ENCODE results near the gene SERINC4. TPM values are rescaled to one million over a fixed set of nuclear protein-coding genes. Genes with fewer than 3 reads are reported as not detected.

The SERINC4 gene
- total and polyA plus RNA-seq, 9 of the 15 experiments (the other 6 are each of a cell fraction or from before 2014, with no cell fraction given) = 0.14 to 0.86 (median 0.18) TPM; not detected in 2

DNA sequence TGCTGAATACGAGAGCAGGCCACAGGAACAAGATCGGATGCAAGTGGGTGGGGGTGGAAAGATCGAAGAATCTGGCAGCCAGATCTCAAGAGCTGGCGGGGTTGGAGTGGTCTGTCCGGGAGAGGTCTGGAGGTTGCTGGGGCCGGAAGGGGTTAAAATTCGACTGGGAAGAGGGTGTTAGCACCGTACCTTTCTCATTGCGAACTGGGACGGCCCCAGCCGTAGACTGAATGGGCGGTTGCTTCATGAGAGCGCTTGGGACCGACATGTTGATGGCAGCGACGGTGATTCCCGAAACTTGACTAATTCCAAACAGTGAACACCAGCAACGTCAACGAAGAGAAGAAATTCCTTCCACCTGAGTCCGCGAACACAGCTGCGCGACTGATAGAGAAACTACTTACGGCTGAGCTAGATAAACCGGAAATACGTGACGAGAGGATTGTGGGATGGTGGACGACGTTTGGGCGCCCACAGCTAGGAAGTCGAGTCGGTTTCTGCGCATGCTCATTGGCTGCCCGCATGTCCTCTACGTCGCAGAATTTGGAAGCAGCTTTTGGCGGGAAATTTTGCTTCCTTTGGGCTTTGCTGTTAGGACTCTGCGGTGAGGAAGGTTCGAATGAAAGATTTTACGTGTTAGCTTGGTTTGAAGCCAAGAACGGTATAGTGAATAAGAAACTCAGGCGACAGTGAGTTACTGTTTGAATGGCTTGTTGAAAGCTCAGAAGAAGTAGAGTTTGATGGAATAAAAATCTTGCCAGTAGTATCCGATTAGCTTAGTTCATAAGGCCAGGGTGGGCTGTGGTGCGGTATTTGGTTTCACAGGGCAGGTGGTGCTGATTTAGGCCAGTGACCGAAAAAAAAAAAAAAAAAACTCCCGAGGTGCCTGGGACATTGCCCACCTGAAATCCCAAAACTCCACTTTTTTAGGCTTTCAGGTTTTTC, 24.6 kb upstream of the SERINC4 start, which contains the start of gene MFAP1 (continued):
- TF ChIP-seq, protein P1, sequence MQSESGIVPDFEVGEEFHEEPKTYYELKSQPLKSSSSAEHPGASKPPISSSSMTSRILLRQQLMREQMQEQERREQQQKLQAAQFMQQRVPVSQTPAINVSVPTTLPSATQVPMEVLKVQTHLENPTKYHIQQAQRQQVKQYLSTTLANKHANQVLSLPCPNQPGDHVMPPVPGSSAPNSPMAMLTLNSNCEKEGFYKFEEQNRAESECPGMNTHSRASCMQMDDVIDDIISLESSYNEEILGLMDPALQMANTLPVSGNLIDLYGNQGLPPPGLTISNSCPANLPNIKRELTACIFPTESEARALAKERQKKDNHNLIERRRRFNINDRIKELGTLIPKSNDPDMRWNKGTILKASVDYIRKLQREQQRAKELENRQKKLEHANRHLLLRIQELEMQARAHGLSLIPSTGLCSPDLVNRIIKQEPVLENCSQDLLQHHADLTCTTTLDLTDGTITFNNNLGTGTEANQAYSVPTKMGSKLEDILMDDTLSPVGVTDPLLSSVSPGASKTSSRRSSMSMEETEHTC (IDR thresholded peaks at IDR 0.05) = no peak
- TF ChIP-seq EZH2 (IDR thresholded peaks at IDR 0.05; ENCODE audit: borderline replicate concordance, low read depth, low read length) = no peak
- TF ChIP-seq PHF8 (IDR thresholded peaks at IDR 0.05; ENCODE audit: borderline replicate concordance, low read length) = peak; percentile 78; the same call in 1 of the 2 replicates
- TF ChIP-seq ZNF561 (CRISPR knock-in tag; conservative IDR thresholded peaks at IDR 0.05) = no peak
- no peak for TF ChIP-seq ZNF445 (CRISPR knock-in tag; IDR thresholded peaks at IDR 0.05; ENCODE audit: low read depth)
- no peak for TF ChIP-seq MCM5 (IDR thresholded peaks at IDR 0.05; ENCODE audit: low read depth)
- TF ChIP-seq HNRNPUL1 (IDR thresholded peaks at IDR 0.05; ENCODE audit: low read length) = no peak
- no peak for TF ChIP-seq JUNB (CRISPR knock-in tag; conservative IDR thresholded peaks at IDR 0.05)
- peak; percentile 74; the same call in 1 of the 2 replicates for TF ChIP-seq MTA3 (IDR thresholded peaks at IDR 0.05; ENCODE audit: borderline replicate concordance)
- peak; percentile 45; the same call in 1 of the 2 replicates for TF ChIP-seq XRCC5 (IDR thresholded peaks at IDR 0.05; ENCODE audit: low read depth, low read length)
- TF ChIP-seq L3MBTL2 (IDR thresholded peaks at IDR 0.05) = peak; percentile 100
- TF ChIP-seq KAT7 (CRISPR knock-in tag; IDR thresholded peaks at IDR 0.05; ENCODE audit: borderline replicate concordance) = peak; percentile 77; the same call in 1 of the 2 replicates
- peak; percentile 8 to 96; a peak in 1 of 4 replicates for TF ChIP-seq SIN3A (IDR thresholded peaks at IDR 0.05; ENCODE audit: borderline replicate concordance in 2 of 2, control insufficient read depth in 1 of 2, low read depth in 2 of 2, low read length in 2 of 2)
- no peak for TF ChIP-seq TSC22D4 (tag; IDR thresholded peaks at IDR 0.05)
- TF ChIP-seq, protein P2, sequence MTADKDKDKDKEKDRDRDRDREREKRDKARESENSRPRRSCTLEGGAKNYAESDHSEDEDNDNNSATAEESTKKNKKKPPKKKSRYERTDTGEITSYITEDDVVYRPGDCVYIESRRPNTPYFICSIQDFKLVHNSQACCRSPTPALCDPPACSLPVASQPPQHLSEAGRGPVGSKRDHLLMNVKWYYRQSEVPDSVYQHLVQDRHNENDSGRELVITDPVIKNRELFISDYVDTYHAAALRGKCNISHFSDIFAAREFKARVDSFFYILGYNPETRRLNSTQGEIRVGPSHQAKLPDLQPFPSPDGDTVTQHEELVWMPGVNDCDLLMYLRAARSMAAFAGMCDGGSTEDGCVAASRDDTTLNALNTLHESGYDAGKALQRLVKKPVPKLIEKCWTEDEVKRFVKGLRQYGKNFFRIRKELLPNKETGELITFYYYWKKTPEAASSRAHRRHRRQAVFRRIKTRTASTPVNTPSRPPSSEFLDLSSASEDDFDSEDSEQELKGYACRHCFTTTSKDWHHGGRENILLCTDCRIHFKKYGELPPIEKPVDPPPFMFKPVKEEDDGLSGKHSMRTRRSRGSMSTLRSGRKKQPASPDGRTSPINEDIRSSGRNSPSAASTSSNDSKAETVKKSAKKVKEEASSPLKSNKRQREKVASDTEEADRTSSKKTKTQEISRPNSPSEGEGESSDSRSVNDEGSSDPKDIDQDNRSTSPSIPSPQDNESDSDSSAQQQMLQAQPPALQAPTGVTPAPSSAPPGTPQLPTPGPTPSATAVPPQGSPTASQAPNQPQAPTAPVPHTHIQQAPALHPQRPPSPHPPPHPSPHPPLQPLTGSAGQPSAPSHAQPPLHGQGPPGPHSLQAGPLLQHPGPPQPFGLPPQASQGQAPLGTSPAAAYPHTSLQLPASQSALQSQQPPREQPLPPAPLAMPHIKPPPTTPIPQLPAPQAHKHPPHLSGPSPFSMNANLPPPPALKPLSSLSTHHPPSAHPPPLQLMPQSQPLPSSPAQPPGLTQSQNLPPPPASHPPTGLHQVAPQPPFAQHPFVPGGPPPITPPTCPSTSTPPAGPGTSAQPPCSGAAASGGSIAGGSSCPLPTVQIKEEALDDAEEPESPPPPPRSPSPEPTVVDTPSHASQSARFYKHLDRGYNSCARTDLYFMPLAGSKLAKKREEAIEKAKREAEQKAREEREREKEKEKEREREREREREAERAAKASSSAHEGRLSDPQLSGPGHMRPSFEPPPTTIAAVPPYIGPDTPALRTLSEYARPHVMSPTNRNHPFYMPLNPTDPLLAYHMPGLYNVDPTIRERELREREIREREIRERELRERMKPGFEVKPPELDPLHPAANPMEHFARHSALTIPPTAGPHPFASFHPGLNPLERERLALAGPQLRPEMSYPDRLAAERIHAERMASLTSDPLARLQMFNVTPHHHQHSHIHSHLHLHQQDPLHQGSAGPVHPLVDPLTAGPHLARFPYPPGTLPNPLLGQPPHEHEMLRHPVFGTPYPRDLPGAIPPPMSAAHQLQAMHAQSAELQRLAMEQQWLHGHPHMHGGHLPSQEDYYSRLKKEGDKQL (CRISPR knock-in tag; IDR thresholded peaks at IDR 0.05; ENCODE audit: borderline replicate concordance) = no peak
- no peak for TF ChIP-seq ZNF740 (CRISPR knock-in tag; IDR thresholded peaks at IDR 0.05)
- TF ChIP-seq ZNF740 (tag; IDR thresholded peaks at IDR 0.05) = no peak
- TF ChIP-seq NFE2L1 (tag; IDR thresholded peaks at IDR 0.05; ENCODE audit: borderline replicate concordance, low read depth) = no peak
- TF ChIP-seq HNRNPK (IDR thresholded peaks at IDR 0.05; ENCODE audit: low read depth, low read length, poor library complexity, severe bottlenecking) = no peak
